Parathyroid adenoma (tissue), 2 donors: ENCODE measurements around the gene CCR5AS.

Experiments
- H2AFZ ChIP-seq: fragments of 300-600 bp; sonication (generic); one replicate; pipeline ENCODE4 v1.7.0; 2017; ENCODE audit warnings: antibody characterized with exemption, mild to moderate bottlenecking
- H3K27ac ChIP-seq: fragments of 300-600 bp; sonication (generic); one replicate; pipeline ENCODE4 v1.7.0; 2017
- H3K27me3 ChIP-seq: fragments of 300-600 bp; sonication (generic); one replicate; pipeline ENCODE4 v1.7.0; 2017; ENCODE audit warnings: low read length; ENCODE audit not compliant: control insufficient read depth, insufficient read depth
- H3K36me3 ChIP-seq: fragments of 300-600 bp; sonication (generic); one replicate; pipeline ENCODE4 v1.7.0; 2017; ENCODE audit warnings: low read length; ENCODE audit not compliant: control insufficient read depth, insufficient read depth
- H3K4me1 ChIP-seq: fragments of 300-600 bp; sonication (generic); one replicate; pipeline ENCODE4 v1.7.0; 2017; ENCODE audit warnings: control low read depth
- H3K4me2 ChIP-seq: fragments of 300-600 bp; sonication (generic); one replicate; pipeline ENCODE4 v1.7.0; 2017; ENCODE audit warnings: low read length
- H3K4me3 ChIP-seq: fragments of 300-600 bp; sonication (generic); one replicate; pipeline ENCODE4 v1.7.0; 2017; ENCODE audit warnings: low read depth, low read length
- H3K79me2 ChIP-seq: fragments of 300-600 bp; sonication (generic); one replicate; pipeline ENCODE4 v1.7.0; 2017; ENCODE audit warnings: control low read depth
- H3K9ac ChIP-seq: fragments of 300-600 bp; sonication (generic); one replicate; pipeline ENCODE4 v1.7.0; 2017; ENCODE audit warnings: mild to moderate bottlenecking
- H3K9me3 ChIP-seq: fragments of 300-600 bp; sonication (generic); one replicate; pipeline ENCODE4 v1.7.0; 2017; ENCODE audit warnings: low read length; ENCODE audit not compliant: control insufficient read depth
- TF ChIP-seq, protein P1 (sequence below): fragments of 300-600 bp; sonication (generic); IDR thresholded peaks from one replicate; pipeline ENCODE4 v1.7.0; 2017; ENCODE audit warnings: antibody characterized with exemption, mild to moderate bottlenecking
- donor health status: primary hyperparathyroidism.

CCR5AS gene

DNA sequence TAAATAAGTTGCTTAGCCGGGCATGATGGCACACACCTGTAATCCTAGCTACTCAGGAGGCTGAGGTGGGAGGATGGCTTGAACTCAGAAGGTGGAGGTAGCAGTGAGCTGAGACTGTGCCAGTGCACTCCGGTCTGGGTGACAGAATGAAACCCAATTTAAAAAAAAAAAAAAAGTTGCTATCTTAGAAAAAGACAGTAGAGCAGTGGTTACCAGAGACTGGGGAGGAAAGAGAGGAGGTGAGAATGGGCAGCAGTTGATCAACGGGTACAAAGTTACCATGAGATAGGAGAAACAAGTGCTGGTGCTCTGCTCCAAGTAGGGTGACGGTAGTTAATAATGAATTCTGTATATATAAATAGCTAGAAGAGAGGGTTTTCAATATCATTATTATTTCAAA lies 53.8 kb downstream of the CCR5AS start:
- Histone ChIP-seq H3K36me3 (no peaks in the 10 kb centered on the region), H3K4me2 (no peak overlapping the region), H3K9ac (no peak overlapping the region), H3K9me3 (no peaks in the 10 kb centered on the region), H3K4me3 (no peak overlapping the region), H3K4me1 (no peaks in the 10 kb centered on the region), H3K27me3 (no peaks in the 10 kb centered on the region), H3K27ac (no peak overlapping the region), H3K79me2 (no peaks in the 10 kb centered on the region), H2AFZ (no peak overlapping the region)
- TF ChIP-seq, protein P1, sequence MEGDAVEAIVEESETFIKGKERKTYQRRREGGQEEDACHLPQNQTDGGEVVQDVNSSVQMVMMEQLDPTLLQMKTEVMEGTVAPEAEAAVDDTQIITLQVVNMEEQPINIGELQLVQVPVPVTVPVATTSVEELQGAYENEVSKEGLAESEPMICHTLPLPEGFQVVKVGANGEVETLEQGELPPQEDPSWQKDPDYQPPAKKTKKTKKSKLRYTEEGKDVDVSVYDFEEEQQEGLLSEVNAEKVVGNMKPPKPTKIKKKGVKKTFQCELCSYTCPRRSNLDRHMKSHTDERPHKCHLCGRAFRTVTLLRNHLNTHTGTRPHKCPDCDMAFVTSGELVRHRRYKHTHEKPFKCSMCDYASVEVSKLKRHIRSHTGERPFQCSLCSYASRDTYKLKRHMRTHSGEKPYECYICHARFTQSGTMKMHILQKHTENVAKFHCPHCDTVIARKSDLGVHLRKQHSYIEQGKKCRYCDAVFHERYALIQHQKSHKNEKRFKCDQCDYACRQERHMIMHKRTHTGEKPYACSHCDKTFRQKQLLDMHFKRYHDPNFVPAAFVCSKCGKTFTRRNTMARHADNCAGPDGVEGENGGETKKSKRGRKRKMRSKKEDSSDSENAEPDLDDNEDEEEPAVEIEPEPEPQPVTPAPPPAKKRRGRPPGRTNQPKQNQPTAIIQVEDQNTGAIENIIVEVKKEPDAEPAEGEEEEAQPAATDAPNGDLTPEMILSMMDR = no peak

DNA sequence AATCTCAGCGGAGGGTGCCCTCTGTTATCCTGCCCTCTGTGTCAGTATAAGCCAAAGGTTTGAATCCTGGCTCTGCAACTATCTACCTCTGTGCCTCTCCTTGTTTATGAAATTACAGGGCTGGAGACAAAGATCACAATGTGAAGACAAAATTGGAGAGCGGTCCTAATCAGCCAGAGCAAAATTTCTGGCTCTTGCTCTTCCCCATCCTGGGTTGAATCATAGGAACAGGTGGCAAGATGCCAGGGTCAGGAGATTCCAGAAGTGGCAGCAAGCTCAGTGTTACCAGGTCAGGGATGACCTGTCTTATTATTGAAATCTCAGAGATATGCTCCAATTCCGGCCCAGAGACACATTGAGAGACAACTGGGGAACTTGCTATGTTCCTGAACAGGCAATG lies 55.2 kb downstream of the CCR5AS start:
- TF ChIP-seq, protein P1 = no peak
- H3K4me1 ChIP-seq = no peaks in the 10 kb centered on the region
- H3K27me3 ChIP-seq = no peaks in the 10 kb centered on the region
- H3K36me3 ChIP-seq = no peaks in the 10 kb centered on the region
- no peaks in the 10 kb centered on the region for H3K79me2 ChIP-seq
- H3K27ac ChIP-seq = no peak overlapping the region
- H3K4me2 ChIP-seq = no peak overlapping the region
- H3K4me3 ChIP-seq = no peak overlapping the region
- no peak overlapping the region for H3K9ac ChIP-seq
- H3K9me3 ChIP-seq = no peaks in the 10 kb centered on the region
- H2AFZ ChIP-seq = no peak overlapping the region

DNA sequence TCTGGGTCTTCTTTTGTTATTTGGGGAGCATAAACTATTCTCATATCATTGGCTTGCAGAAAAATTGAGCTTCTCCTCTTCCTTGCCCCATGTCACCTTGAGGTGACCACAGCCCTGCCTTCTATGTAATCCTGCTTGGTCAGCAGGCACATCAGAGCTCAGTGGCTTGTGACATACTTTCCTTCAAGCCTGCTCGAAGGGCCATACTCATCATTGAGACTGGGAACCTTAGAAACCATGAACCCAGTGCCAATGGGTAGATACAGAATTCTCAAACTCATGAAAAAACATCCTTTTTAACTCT lies 56.7 kb downstream of the CCR5AS start:
- Histone ChIP-seq H3K4me3 (no peak overlapping the region), H3K79me2 (no peaks in the 10 kb centered on the region), H3K9ac (no peak overlapping the region), H3K36me3 (no peaks in the 10 kb centered on the region), H3K9me3 (no peaks in the 10 kb centered on the region), H3K4me1 (no peaks in the 10 kb centered on the region), H3K27me3 (no peaks in the 10 kb centered on the region), H2AFZ (no peak overlapping the region), H3K4me2 (no peak overlapping the region), H3K27ac (no peak overlapping the region)
- TF ChIP-seq, protein P1 = no peak

DNA sequence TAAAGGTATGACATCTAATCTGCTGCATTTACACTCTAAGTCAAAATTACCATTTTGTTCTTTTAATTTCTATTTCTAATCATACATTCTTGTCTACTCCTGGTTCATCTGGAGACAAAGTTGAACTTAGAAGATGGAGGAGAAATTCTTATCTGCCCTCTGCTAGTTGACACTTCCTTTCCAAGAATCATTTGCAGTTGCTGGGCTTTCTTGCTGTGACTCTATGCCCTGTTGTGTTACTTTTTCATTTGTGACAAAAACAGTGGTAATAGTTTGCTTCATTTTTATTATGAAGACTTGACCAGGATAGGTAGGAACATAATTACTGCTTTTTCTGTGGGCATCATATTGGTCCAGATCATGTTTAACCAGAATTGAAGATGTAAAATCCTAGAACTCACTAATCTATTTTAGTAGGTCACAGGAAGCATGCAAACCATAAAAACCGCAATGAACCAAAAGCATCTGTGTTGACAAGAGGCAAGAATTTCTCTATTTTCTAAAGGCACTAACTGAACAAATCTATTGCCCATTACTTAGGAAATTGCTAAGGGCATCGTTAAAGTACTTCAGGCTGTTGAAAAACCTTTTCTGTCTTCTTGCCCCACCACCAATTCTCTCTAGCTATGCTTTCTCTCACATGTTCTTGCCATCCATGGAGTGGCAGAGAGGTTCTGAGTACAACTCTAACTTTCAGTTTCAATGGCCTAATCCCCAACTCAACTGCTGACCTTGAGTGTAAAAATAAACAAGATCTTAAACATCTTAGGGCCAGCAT lies 57.2 kb downstream of the CCR5AS start:
- Histone ChIP-seq H2AFZ (no peak overlapping the region), H3K27me3 (no peaks in the 10 kb centered on the region)

More for the DNA sequence above, 57.2 kb downstream of the CCR5AS start:
- TF ChIP-seq, protein P1 = no peak
- no peak overlapping the region for H3K9ac ChIP-seq
- no peaks in the 10 kb centered on the region for H3K4me1 ChIP-seq
- no peaks in the 10 kb centered on the region for H3K9me3 ChIP-seq
- no peak overlapping the region for H3K27ac ChIP-seq
- no peak overlapping the region for H3K4me3 ChIP-seq
- H3K4me2 ChIP-seq = no peak overlapping the region
- H3K79me2 ChIP-seq = no peaks in the 10 kb centered on the region
- no peaks in the 10 kb centered on the region for H3K36me3 ChIP-seq
